Stimulated activated CD4-positive, alpha-beta T cell treated with anti-CD3 and anti-CD28 coated beads, Interleukin-2, amount 100 ng/mL, for 48 hours (primary cell): ENCODE data around the gene NT5E.

Experiments
- DNase-seq, 2 donors: peaks; one replicate each; pipeline ENCODE4 v3.0.0-alpha.2; 2020

NT5E gene

DNA sequence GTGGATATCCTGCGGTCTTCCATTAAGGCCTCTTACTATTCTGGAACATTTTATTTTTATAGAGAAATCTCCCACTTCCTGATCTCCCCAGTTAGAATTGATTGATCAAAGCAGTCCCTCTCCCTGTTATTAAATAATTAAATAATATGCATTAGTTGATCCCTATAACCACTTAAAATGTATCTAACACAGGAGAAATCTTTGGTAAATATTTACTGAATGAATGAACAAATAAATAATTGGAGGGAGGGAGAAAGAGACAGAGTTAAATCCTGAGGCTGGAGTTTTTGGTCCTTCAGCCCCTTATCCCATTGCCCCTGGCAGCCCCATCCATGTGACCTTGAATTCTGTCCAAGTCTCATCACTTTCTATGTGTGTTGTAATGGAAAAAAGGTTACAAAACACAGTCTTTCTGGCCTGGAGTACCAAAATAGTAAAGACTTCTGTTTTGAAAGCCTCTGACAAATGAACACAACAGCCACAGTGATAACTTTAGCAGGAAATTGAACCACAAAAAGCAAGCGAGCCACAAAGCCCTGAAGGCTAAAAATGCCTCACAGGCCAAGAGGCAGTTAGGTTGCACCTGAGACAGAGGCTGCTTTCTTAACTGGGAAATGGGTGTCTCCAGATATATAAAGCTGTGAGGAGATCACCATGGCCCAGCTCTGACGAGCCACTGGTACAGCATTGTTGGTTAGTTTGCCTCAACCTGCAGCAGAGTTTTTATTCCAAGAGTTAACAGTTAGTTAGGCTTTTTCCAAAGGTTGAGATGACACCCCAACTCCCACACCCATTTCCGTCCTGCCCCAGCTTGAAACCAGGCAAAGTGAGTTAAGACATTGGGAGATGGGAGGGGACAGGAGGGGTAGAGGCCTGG is 11.3 kb downstream of the NT5E start:
- DNase-seq: no peak

DNA sequence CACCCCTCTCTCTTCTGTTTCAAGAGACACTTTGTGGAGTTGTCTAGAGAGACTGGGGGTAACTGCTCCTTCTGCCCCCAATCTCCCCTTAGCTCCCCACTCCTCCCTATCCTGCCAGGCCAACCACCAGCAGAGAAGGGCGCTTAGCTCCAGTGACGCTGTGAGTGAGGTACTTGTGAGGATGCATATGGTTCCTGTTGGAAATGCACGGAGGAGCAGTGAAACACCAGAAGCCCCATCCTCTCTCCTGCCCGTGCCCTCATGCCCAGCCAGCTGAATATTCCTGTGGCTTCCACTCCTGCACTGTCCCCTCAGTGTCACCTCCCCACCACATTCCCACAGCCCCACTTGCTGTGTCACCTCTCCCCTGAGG is 11.9 kb downstream of the NT5E start:
- no peak for DNase-seq

DNA sequence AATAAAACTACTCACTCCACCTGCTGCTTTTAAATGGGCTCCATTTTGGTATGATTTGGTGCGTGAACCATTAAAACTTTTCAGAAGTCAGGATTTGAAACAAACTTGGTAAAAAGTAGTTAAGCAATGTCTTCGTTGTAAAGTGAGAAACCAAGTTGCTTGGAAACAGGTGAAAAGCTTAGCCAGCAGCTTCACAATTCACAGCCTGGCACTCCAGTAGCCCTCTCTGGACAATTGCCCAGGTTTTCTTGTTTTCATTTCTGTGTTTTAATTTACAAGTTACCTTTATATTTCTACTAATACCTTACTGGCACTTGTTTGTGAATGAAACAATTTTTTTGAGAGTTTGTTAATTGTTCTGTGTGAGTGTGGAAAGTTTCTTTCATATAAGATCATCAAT is 12.8 kb downstream of the NT5E start:
- DNase-seq: no peak

GRCh38 chr6:85463621-85464259 is 13.9 kb downstream of the NT5E start:
- no peak for DNase-seq

- peak in 1 of 2 donors; percentile 34 for DNase-seq
Measured at GRCh38 chr6:85464260-85464644, 14.4 kb downstream of the NT5E start.

DNA sequence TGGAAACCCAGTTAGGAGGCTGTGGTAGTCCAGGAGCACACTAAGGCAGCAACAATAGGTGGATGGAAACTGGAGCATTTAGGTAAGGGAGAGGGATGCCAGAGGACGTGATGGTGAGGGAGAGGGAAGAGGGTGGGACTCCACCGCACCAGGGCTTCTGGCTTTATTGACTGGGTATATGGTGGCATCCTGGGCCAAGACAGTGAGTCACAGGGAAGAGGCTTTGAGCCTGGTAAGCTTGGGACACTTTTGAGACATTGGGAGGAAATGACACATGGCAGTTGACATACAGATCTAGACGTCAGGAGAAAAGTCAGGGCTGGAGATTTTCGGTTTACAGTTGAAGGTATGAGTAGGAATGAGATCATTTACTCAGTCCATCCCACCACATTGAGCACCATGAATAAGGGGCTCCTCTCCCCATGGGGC is 14.9 kb downstream of the NT5E start:
- DNase-seq: peak in 1 of 2 donors; percentile 21

- DNase-seq: no peak
Measured at GRCh38 chr6:85465762-85466161, 15.9 kb downstream of the NT5E start.

DNA sequence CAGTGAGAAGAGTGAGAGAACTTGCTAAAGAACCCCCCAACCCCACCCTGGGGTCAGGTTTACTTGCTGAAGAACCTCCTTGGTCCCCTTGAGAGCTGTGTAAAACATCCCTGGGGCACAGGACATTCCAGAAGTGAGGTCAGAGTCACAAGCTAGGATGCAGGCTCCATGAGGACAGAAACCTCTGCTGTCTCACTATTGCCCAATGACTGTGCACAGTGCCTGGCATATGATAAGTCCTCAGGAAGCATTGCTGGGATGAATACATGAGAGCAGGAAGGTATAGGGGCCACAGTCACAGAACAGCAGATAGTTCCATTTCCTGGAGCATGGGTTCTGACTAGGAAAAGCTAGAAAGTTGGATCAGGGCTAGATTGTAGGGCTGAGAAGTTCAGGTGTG is 18.4 kb downstream of the NT5E start:
- DNase-seq: no peak

DNA sequence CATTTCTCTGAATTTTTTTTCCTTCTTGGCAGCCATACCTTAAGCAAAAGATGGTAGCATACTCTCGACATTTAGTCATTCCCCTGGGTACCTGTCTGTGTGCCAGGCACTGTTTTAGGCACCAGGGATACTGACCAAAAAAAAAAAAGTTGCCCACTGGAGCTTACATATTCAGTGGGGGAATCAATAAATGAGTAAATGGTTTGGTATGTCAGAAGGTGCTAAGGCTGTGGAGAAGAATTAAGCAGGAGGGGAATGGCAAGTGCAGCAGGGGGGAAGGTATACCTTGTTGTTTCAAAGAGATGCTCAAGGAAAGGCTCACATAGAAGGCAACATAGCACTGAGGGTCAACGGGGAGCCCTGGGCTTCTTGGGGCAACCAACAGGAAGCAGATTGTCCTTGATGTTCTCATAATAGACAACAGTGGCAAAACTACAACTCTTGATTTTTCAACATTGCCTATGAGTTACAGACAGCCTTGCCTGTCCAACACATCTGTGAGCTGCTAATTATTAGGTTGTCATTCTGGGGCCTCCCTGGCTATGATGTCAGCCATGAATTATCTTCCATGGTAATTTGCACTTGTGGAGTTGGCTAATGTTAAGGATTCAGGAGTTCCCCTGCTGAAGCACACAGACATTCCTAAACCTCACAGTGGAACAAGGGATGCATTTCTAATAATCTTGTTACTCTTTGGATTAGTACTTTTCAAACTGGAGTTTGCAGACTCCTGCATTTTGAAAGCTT is 19.6 kb downstream of the NT5E start:
- DNase-seq: no peak

GRCh38 chr6:85470023-85470410 is 20.1 kb downstream of the NT5E start:
- no peak for DNase-seq

GRCh38 chr6:85472744-85473143 is 22.9 kb downstream of the NT5E start:
- no peak for DNase-seq

DNA sequence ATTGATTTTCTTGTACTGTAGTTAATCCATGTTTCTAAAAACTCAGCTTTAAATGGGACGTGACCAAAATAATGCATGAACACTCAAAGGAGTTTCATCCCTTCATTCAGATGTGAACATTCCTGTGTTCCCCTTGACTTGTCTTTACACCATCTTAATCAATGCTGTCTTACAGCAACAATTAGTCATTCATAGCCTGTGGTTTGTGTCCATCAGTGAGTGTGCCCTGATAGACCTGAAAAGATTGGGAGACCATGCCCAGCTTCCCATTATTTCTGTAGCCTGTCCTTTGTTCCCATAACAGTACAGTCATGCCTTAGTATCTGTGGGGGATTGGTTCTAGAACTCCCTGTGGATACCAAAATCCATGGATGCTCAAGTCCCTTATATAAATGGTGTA is 23.9 kb downstream of the NT5E start:
- DNase-seq: no peak

DNA sequence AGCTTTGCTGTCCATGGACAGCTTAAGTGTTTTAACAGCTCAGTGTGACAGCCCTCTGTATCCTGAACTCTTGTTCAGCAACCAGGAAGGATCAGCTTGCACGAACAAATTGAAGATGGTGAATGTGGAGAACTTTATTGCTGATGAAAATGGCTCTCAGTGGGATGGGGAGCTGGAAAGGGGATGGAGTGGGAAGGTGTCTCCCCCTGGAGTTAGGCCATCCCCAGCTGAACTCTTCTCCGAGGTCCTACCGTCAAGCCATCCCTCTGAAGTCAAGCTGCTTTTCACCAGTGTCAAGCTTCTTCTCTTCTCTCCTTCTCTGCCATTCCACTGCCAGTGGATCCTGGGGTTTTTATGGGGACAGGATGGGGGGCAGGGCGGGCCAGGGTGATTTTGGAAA is 26.6 kb downstream of the NT5E start:
- DNase-seq: no peak

- no peak for DNase-seq
Measured at GRCh38 chr6:85479208-85479607, 29.3 kb downstream of the NT5E start.

DNA sequence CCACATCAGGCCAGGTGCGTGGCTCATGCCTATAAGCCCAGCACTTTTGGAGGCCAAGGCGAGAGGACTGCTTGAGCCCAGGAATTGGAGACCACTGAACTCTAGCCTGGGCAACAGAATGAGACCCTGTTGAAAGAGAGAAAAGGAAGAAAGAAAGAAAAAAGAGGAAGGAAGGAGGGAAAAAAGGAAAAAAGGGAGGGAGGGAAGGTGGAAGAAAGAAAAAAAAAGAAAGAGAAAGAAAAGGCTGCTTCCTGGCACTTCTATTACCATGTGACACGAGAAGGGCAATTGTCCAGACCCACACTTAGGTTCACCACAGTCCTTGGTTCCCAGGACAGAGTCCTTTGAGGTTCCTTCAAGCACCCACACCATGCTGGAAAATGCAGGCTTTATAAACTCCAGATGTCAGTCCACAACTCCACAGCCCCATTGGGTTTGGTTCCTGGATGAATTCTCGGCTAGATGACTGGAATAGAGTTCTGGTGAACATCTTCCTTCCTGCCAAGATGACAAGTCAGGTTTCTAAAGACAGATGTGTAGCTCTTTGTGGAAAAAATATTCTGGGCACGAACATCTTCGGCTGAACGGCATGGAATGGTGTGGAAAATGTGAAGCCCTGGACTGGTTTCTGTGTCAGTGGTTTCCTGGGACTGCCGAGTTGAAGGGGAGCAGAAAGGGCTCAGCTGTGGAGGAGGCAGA is 32.5 kb downstream of the NT5E start:
- no peak for DNase-seq

GRCh38 chr6:85482905-85483700 is 33.2 kb downstream of the NT5E start:
- peak; percentile 82 to 90 for DNase-seq

DNA sequence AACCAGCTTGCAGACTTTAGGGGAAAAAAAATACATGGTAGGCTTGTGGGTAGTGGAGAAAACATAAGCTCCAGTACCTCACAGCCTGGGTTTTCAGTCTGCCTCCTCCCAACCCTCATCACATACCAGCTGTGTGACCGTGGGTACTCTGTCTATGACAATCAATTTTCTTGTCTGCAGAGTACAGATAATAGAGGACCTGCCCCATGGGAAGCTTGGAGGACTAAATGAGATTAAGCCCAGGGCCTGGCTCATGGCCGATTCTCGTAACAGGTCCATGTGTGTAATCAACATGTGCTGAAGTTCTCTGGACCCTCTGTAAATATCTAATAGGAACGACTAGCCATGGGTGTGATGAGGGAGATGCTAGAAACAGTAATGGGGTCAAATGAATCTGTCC is 34.0 kb downstream of the NT5E start:
- no peak for DNase-seq

DNA sequence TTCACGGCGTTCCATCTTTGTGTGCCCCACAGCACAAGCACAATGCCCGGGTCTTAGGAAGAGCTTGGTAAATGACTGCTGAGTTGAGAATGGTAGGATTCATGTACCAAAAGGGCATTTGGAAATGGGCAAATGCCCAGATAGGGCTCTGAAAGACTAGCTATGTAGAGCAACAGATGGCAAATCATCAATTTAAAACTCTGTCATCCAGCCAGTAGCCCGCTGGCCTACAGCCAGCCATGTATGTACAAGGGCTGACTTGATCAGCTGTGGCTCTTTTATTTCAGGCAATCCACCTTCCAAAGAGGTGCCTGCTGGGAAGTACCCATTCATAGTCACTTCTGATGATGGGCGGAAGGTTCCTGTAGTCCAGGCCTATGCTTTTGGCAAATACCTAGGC is 35.1 kb downstream of the NT5E start:
- DNase-seq: no peak

GRCh38 chr6:85490516-85491248 is 40.8 kb downstream of the NT5E start:
- no peak for DNase-seq

DNA sequence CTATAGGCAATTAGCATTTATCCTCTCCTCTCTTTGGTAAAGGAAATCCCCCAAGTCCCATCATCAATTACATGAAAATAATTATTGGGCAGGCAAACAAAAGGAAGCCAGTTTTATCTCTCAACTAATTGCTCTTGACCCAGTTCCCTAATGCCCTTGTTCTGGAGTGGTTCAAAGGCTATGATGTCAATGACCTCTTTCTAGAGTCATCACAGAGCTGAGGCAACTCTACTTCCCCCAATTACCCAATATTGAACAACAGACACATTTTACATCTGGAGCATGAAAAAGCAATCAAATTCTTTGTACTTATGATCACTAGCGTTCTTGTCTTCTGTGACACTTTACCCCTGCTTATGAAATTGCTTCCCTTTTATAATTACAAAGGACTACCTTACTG is 43.5 kb downstream of the NT5E start:
- DNase-seq: no peak
